Spleen (tissue), 7 donors: ENCODE measurements around the gene MYB.
"Not testable (repeated sequence)": the region's sequence is repeated elsewhere in the genome, so short reads cannot be mapped to it uniquely, and the experiment has no call there.

Source experiments
- CTCF ChIP-seq, 11 experiments: fragments of 200-600 bp in 7 of 11; fragments of 450-650 bp in 4 of 11; sonication (generic) in 4 of 11; IDR thresholded peaks in 8 of 11; conservative IDR thresholded peaks in 3 of 11; 1 replicate in 7 of 11; 2 replicates in 4 of 11; pipeline versions ENCODE4 v1.4.0 to v1.8.0; 2016 to 2021; ENCODE audit warnings: antibody characterized with exemption in 11 of 11, inconsistent platforms in 4 of 11, mild to moderate bottlenecking in 1 of 11
- POLR2A ChIP-seq, 3 donors: fragments of 450-650 bp; IDR thresholded peaks; one replicate each; pipeline ENCODE4 v1.5.1; 2017; ENCODE audit warnings: antibody characterized with exemption in 3 of 3, mild to moderate bottlenecking in 1 of 3
- donor health status: DM: no; HTN: no; CAD: no; lungs with moderate emphysema.
- donor health status: DM: no; HTN: no; CAD: no.
- donor health status: DM: no; HTN: no; CAD: no.

DNA sequence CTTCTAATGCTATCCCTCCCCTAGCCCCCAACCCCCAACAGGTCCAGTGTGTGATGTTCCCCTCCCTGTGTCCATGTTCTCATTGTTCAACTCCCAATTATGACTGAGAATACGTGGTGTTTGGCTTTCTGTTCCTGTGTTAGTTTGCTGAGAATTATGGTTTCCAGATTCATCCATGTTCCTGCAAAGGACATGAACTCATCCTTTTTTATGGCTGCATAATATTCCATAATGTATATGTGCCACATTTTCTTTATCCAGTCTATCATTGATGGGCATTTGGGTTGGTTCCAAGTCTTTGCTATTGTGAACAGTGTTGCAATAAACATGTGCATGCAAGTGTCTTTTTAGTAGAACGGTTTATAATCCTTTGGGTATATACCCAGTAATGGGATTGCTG is 30.6 kb upstream of the MYB start:
- TF ChIP-seq CTCF (IDR thresholded peaks at IDR 0.05 in 8 of 11, conservative IDR thresholded peaks at IDR 0.05 in 3 of 11); POLR2A (IDR thresholded peaks at IDR 0.05): not testable (repeated sequence)
